ENCODE results near the gene ZNF229.
"Not testable (repeated sequence)": the region's sequence is repeated elsewhere in the genome, so short reads cannot be mapped to it uniquely, and the experiment has no call there.

ZNF229 gene
- total RNA-seq: 0.17 to 0.77 (median 0.17) reads per million in 3 donors

DNA sequence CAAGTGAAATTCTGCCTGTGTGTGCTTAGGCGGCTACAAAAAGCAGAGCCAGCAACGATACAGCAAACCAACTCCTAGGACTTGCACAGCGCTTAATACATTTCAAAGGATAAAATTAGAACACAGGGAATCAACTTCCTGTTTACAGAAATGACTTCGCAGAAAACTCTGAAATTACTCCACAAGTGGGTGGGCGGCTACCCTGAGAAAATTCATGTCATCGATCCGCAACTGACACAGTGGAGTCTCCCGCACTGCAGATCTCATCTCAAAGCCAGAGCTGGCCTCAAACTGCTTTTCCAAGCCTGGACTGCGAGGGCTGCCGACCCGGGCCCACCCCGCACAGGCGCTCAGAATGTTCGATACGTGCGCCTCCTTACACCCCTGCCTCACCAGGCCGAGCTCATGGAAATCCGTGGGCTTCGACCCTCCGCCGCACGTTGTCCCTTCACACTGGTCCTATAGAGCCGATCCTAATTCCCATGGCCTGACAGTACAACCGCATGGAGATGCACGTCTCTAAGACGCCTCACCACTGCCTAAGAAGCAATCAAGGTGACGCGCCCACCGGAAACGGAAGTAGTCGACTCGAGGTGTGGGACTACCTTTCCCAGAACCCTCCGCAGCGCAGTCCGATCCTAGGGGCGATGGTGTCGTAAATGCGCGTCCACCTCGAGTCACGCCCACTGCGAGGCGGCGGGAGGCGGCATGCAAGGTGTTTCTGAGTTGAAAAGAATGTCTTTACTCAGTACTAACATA is at the start of gene ZNF229:
ZNF229 (minus strand) TSS at position 557 of the 759 bp plus-strand sequence. CDS start 5,625 bp downstream, outside the sequence.
- no peak within 1 kb of the TSS for H3K27ac ChIP-seq (ENCODE audit: insufficient read depth, low read length, poor library complexity, severe bottlenecking)

GRCh38 chr19:44496711-44497110 is 48.4 kb upstream of the ZNF229 start:
- Histone ChIP-seq H3K27me3 (replicated peaks; ENCODE audit: control insufficient read depth, insufficient read depth, low read length, poor library complexity, severe bottlenecking) (no peaks in the 10 kb centered on the region), H3K9me3 (ENCODE audit: control insufficient read depth, low read length) (peaks cover 46% of the 10 kb centered on the region), H3K36me3 (ENCODE audit: control insufficient read depth, insufficient read depth, low read length) (peaks cover 64% of the 10 kb centered on the region), H3K4me3 (ENCODE audit: insufficient read depth, low read depth, low read length, poor library complexity, severe bottlenecking) (no peak overlapping the region), H3K4me1 (ENCODE audit: control insufficient read depth, insufficient read depth, low read length, poor library complexity, severe bottlenecking) (peaks cover 15% of the 10 kb centered on the region), H3K27ac (ENCODE audit: insufficient read depth, low read length, poor library complexity, severe bottlenecking) (no peak overlapping the region)
- no peak for DNase-seq

More for the DNA sequence above, at the start of gene ZNF229:
- H3K4me1 ChIP-seq (ENCODE audit: control insufficient read depth, insufficient read depth, low read length, poor library complexity, severe bottlenecking): no peaks in the 10 kb centered on the region
- no peaks in the 10 kb centered on the region for H3K36me3 ChIP-seq (ENCODE audit: control insufficient read depth, insufficient read depth, low read length)
- H3K27me3 ChIP-seq (replicated peaks; ENCODE audit: control insufficient read depth, insufficient read depth, low read length, poor library complexity, severe bottlenecking): no peaks in the 10 kb centered on the region
- H3K9me3 ChIP-seq (ENCODE audit: control insufficient read depth, low read length): peaks cover 26% of the 10 kb centered on the region
- H3K4me3 ChIP-seq (ENCODE audit: insufficient read depth, low read depth, low read length, poor library complexity, severe bottlenecking): peak within 1 kb of the TSS; percentile 53
- DNase-seq: peak in 2 of 3 donors; percentile 14 to 34

GRCh38 chr19:44476559-44477408 is 28.5 kb upstream of the ZNF229 start:
- Histone ChIP-seq H3K9me3 (ENCODE audit: control insufficient read depth, low read length) (peaks cover 95% of the 10 kb centered on the region), H3K4me3 (ENCODE audit: insufficient read depth, low read depth, low read length, poor library complexity, severe bottlenecking) (no peak overlapping the region), H3K27me3 (replicated peaks; ENCODE audit: control insufficient read depth, insufficient read depth, low read length, poor library complexity, severe bottlenecking) (no peaks in the 10 kb centered on the region), H3K4me1 (ENCODE audit: control insufficient read depth, insufficient read depth, low read length, poor library complexity, severe bottlenecking) (no peaks in the 10 kb centered on the region), H3K36me3 (ENCODE audit: control insufficient read depth, insufficient read depth, low read length) (peaks cover 58% of the 10 kb centered on the region), H3K27ac (ENCODE audit: insufficient read depth, low read length, poor library complexity, severe bottlenecking) (no peak overlapping the region)
- no peak for DNase-seq

- not testable (repeated sequence) for H3K4me3 ChIP-seq (ENCODE audit: insufficient read depth, low read depth, low read length, poor library complexity, severe bottlenecking); H3K27ac ChIP-seq (ENCODE audit: insufficient read depth, low read length, poor library complexity, severe bottlenecking); DNase-seq; H3K36me3 ChIP-seq (ENCODE audit: control insufficient read depth, insufficient read depth, low read length); H3K4me1 ChIP-seq (ENCODE audit: control insufficient read depth, insufficient read depth, low read length, poor library complexity, severe bottlenecking); H3K27me3 ChIP-seq (replicated peaks; ENCODE audit: control insufficient read depth, insufficient read depth, low read length, poor library complexity, severe bottlenecking)
- H3K9me3 ChIP-seq (ENCODE audit: control insufficient read depth, low read length): peaks cover 41% of the 10 kb centered on the region
Measured at GRCh38 chr19:44468730-44469129, 20.5 kb upstream of the ZNF229 start.

- H3K4me1 ChIP-seq (ENCODE audit: control insufficient read depth, insufficient read depth, low read length, poor library complexity, severe bottlenecking); DNase-seq; H3K27ac ChIP-seq (ENCODE audit: insufficient read depth, low read length, poor library complexity, severe bottlenecking); H3K9me3 ChIP-seq (ENCODE audit: control insufficient read depth, low read length); H3K27me3 ChIP-seq (replicated peaks; ENCODE audit: control insufficient read depth, insufficient read depth, low read length, poor library complexity, severe bottlenecking); H3K36me3 ChIP-seq (ENCODE audit: control insufficient read depth, insufficient read depth, low read length); H3K4me3 ChIP-seq (ENCODE audit: insufficient read depth, low read depth, low read length, poor library complexity, severe bottlenecking): not testable (repeated sequence)
Measured at GRCh38 chr19:44462600-44463286, 14.5 kb upstream of the ZNF229 start.

DNA sequence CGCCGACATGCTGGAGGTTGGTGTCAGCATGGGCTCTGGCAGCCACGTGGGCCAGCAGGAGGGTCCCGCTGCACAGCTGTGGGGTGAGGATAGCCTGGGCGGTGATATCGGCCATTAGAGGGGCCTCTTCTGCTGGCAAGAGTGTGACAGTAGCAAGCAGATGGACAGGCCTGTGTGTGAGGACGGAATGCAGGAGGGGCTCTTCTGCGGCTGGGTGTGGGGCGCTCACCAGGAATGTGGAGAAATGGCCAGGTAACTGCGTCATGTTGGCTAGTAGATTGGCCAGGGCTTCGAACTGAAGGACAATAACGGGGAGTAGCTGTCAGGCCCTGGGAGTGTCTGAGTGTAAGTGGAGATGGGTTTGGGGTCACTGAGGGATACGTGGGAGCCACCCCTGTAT is 7.7 kb upstream of the ZNF229 start:
- H3K27ac ChIP-seq (ENCODE audit: insufficient read depth, low read length, poor library complexity, severe bottlenecking); H3K36me3 ChIP-seq (ENCODE audit: control insufficient read depth, insufficient read depth, low read length); H3K4me1 ChIP-seq (ENCODE audit: control insufficient read depth, insufficient read depth, low read length, poor library complexity, severe bottlenecking); H3K9me3 ChIP-seq (ENCODE audit: control insufficient read depth, low read length); DNase-seq; H3K4me3 ChIP-seq (ENCODE audit: insufficient read depth, low read depth, low read length, poor library complexity, severe bottlenecking); H3K27me3 ChIP-seq (replicated peaks; ENCODE audit: control insufficient read depth, insufficient read depth, low read length, poor library complexity, severe bottlenecking): not testable (repeated sequence)

GRCh38 chr19:44455100-44455499 is 6.8 kb upstream of the ZNF229 start:
- Histone ChIP-seq H3K4me3 (ENCODE audit: insufficient read depth, low read depth, low read length, poor library complexity, severe bottlenecking) (no peak overlapping the region), H3K9me3 (ENCODE audit: control insufficient read depth, low read length) (peaks cover 6% of the 10 kb centered on the region)
- DNase-seq: no peak

DNA sequence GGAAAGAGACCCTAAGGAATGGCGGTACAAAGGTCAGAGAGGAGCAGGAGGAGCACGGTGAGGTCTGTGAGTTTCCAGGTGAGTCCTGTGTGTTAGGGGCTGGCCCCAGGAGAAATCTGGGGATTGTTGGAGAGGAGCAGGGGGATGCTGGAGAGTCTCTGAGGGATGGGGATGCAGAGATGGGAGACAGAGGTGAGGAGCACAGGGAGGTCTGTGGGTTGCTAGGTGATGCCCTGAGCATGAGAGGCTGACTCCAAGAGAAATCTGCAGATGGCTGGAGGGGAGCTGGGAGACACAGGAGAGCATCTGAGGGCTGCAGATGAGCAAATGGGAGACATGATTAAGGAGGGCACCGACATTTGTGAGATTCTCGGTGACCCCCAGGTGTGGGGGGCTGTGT is 4.1 kb upstream of the ZNF229 start:
- Histone ChIP-seq H3K36me3 (ENCODE audit: control insufficient read depth, insufficient read depth, low read length) (no peaks in the 10 kb centered on the region), H3K4me3 (ENCODE audit: insufficient read depth, low read depth, low read length, poor library complexity, severe bottlenecking) (no peak overlapping the region), H3K4me1 (ENCODE audit: control insufficient read depth, insufficient read depth, low read length, poor library complexity, severe bottlenecking) (no peaks in the 10 kb centered on the region), H3K27me3 (replicated peaks; ENCODE audit: control insufficient read depth, insufficient read depth, low read length, poor library complexity, severe bottlenecking) (no peaks in the 10 kb centered on the region), H3K9me3 (ENCODE audit: control insufficient read depth, low read length) (peaks cover 16% of the 10 kb centered on the region), H3K27ac (ENCODE audit: insufficient read depth, low read length, poor library complexity, severe bottlenecking) (no peak overlapping the region)
- no peak for DNase-seq

More at GRCh38 chr19:44455100-44455499, 6.8 kb upstream of the ZNF229 start:
- Histone ChIP-seq H3K27me3 (replicated peaks; ENCODE audit: control insufficient read depth, insufficient read depth, low read length, poor library complexity, severe bottlenecking) (no peaks in the 10 kb centered on the region), H3K4me1 (ENCODE audit: control insufficient read depth, insufficient read depth, low read length, poor library complexity, severe bottlenecking) (no peaks in the 10 kb centered on the region), H3K36me3 (ENCODE audit: control insufficient read depth, insufficient read depth, low read length) (no peaks in the 10 kb centered on the region), H3K27ac (ENCODE audit: insufficient read depth, low read length, poor library complexity, severe bottlenecking) (no peak overlapping the region)

GRCh38 chr19:44451687-44452086 is 3.4 kb upstream of the ZNF229 start:
- H3K36me3 ChIP-seq (ENCODE audit: control insufficient read depth, insufficient read depth, low read length): no peaks in the 10 kb centered on the region
- H3K4me1 ChIP-seq (ENCODE audit: control insufficient read depth, insufficient read depth, low read length, poor library complexity, severe bottlenecking): no peaks in the 10 kb centered on the region
- no peak for DNase-seq
- H3K9me3 ChIP-seq (ENCODE audit: control insufficient read depth, low read length): peaks cover 16% of the 10 kb centered on the region
- no peak overlapping the region for H3K4me3 ChIP-seq (ENCODE audit: insufficient read depth, low read depth, low read length, poor library complexity, severe bottlenecking)
- H3K27me3 ChIP-seq (replicated peaks; ENCODE audit: control insufficient read depth, insufficient read depth, low read length, poor library complexity, severe bottlenecking): no peaks in the 10 kb centered on the region
- H3K27ac ChIP-seq (ENCODE audit: insufficient read depth, low read length, poor library complexity, severe bottlenecking): no peak overlapping the region
